GM12892 (cell line): ENCODE measurements around the gene PPP1R7.

Source experiments
- DNase-seq: peaks from one replicate; pipeline ENCODE4 v3.0.0; 2011; ENCODE audit not compliant: insufficient read length
- FAIRE-seq: peaks from 2 replicates; lab custom pipeline; 2011; peaks lifted over from hg19 to GRCh38; lab: Jason Lieb, UNC
- POLR2A ChIP-seq: IDR thresholded peaks from 2 replicates; pipeline ENCODE4 v1.6.1; 2011; ENCODE audit warnings: low read depth, low read length, control low read depth
- POLR2AphosphoS5 ChIP-seq: IDR thresholded peaks from 2 replicates; pipeline ENCODE4 v1.6.1; 2011; ENCODE audit warnings: low read depth, low read length, control low read depth
- TAF1 ChIP-seq: IDR thresholded peaks from 2 replicates; pipeline ENCODE4 v1.6.1; 2011; ENCODE audit warnings: low read depth, mild to moderate bottlenecking, control low read depth, low read length, borderline replicate concordance

PPP1R7 gene

GRCh38 chr2:241214209-241214608 lies 63.9 kb downstream of the PPP1R7 start:
- no peak for FAIRE-seq
- TF ChIP-seq POLR2AphosphoS5 (no peak), POLR2A (no peak), TAF1 (no peak)
- no peak for DNase-seq

- no peak for FAIRE-seq
- TF ChIP-seq POLR2A (no peak), POLR2AphosphoS5 (no peak)
- no peak for DNase-seq
Measured at GRCh38 chr2:241214766-241215165, 64.5 kb downstream of the PPP1R7 start.

- FAIRE-seq (no peak), DNase-seq (no peak)
- no peak for TF ChIP-seq POLR2A
- TF ChIP-seq TAF1 = no peak
- no peak for TF ChIP-seq POLR2AphosphoS5
Measured at GRCh38 chr2:241215421-241215820, 65.2 kb downstream of the PPP1R7 start.

GRCh38 chr2:241216211-241216761 lies 66.0 kb downstream of the PPP1R7 start:
- no peak for DNase-seq
- TF ChIP-seq POLR2AphosphoS5 (no peak), POLR2A (no peak), TAF1 (no peak)
- FAIRE-seq = no peak

GRCh38 chr2:241217320-241218031 lies 67.2 kb downstream of the PPP1R7 start:
- peak; percentile 93 for FAIRE-seq
- DNase-seq = peak; percentile 81
- TF ChIP-seq TAF1 (no peak), POLR2A (no peak), POLR2AphosphoS5 (no peak)

- DNase-seq (no peak), FAIRE-seq (peak; percentile 58)
- TF ChIP-seq TAF1 = no peak
- no peak for TF ChIP-seq POLR2A
- TF ChIP-seq POLR2AphosphoS5 = no peak
Measured at GRCh38 chr2:241218131-241219029, 68.1 kb downstream of the PPP1R7 start.

- no peak for DNase-seq
- peak; percentile 53 for FAIRE-seq
Measured at GRCh38 chr2:241219030-241219382, 68.7 kb downstream of the PPP1R7 start.

GRCh38 chr2:241219856-241220356 lies 69.6 kb downstream of the PPP1R7 start:
- DNase-seq (no peak), FAIRE-seq (no peak)
- TF ChIP-seq POLR2A (no peak), TAF1 (no peak), POLR2AphosphoS5 (no peak)

More at GRCh38 chr2:241219030-241219382, 68.7 kb downstream of the PPP1R7 start:
- TF ChIP-seq TAF1 (no peak), POLR2AphosphoS5 (no peak), POLR2A (no peak)

- FAIRE-seq (no peak), DNase-seq (no peak)
- no peak for TF ChIP-seq POLR2AphosphoS5
- TF ChIP-seq POLR2A = no peak
- TF ChIP-seq TAF1 = no peak
Measured at GRCh38 chr2:241223211-241224017, 73.1 kb downstream of the PPP1R7 start.

- no peak for TF ChIP-seq POLR2A
- TF ChIP-seq POLR2AphosphoS5 = no peak
- TF ChIP-seq TAF1 = no peak
- FAIRE-seq (no peak), DNase-seq (no peak)
Measured at GRCh38 chr2:241224018-241224850, 74.0 kb downstream of the PPP1R7 start.
